ENCODE results near the gene DCUN1D3. TPM values are rescaled to one million over a fixed set of nuclear protein-coding genes. Genes with fewer than 3 reads are reported as not detected.

Gene DCUN1D3
- total and polyA plus RNA-seq, 7 donors, result 2.2 to 19.6 (median 8.6) TPM

GRCh38 chr16:20822521-20823325, 77.4 kb downstream of the DCUN1D3 start:
- Histone ChIP-seq H3K4me3 (no peak overlapping the region), H3K27me3 (ENCODE audit: insufficient read depth in 3 of 3, low read length in 2 of 3) (no peaks in the 10 kb centered on the region), H3K9me3 (no peaks in the 10 kb centered on the region), H3K4me1 (no peaks in the 10 kb centered on the region), H3K27ac (no peak overlapping the region), H3K36me3 (ENCODE audit: insufficient read depth in 1 of 2, low read depth in 1 of 2) (peaks cover 0 to 10% of the 10 kb centered on the region in 2 donors)
- no peak for DNase-seq
- intact Hi-C loops (cut with DNase I), result no loop called here
- TF ChIP-seq CTCF (IDR thresholded peaks at IDR 0.05), result no peak
- WGBS, 3 donors, result 74 to 79% (median 77%) methylated on average over 3 of the region's 3 CpGs
- ATAC-seq, result no peak

GRCh38 chr16:20821682-20822081, 78.5 kb downstream of the DCUN1D3 start:
- no peaks in the 10 kb centered on the region for H3K9me3 ChIP-seq
- no peak overlapping the region for H3K27ac ChIP-seq
- H3K4me1 ChIP-seq, result no peaks in the 10 kb centered on the region
- DNase-seq (no peak), ATAC-seq (no peak)
- intact Hi-C loops (cut with DNase I), result no loop called here
- 91 to 93% (median 92%) methylated on average over 4 of the region's 4 CpGs for WGBS, 3 donors
- peaks cover 0 to 5% of the 10 kb centered on the region in 2 donors for H3K36me3 ChIP-seq (ENCODE audit: insufficient read depth in 1 of 2, low read depth in 1 of 2)
- no peak overlapping the region for H3K4me3 ChIP-seq
- no peak for TF ChIP-seq CTCF (IDR thresholded peaks at IDR 0.05)
- no peaks in the 10 kb centered on the region for H3K27me3 ChIP-seq (ENCODE audit: insufficient read depth in 3 of 3, low read length in 2 of 3)

GRCh38 chr16:20818929-20819585, 81.1 kb downstream of the DCUN1D3 start:
- no peaks in the 10 kb centered on the region for H3K36me3 ChIP-seq (ENCODE audit: insufficient read depth in 1 of 2, low read depth in 1 of 2)
- TF ChIP-seq CTCF (IDR thresholded peaks at IDR 0.05), result no peak
- H3K27ac ChIP-seq, result no peak overlapping the region
- ATAC-seq, result no peak
- H3K27me3 ChIP-seq (ENCODE audit: insufficient read depth in 3 of 3, low read length in 2 of 3), result no peaks in the 10 kb centered on the region
- no peaks in the 10 kb centered on the region for H3K4me1 ChIP-seq
- 96 to 99% (median 99%) methylated on average over 4 of the region's 4 CpGs for WGBS, 3 donors
- no peaks in the 10 kb centered on the region for H3K9me3 ChIP-seq
- no peak overlapping the region for H3K4me3 ChIP-seq
- intact Hi-C loops (cut with DNase I), result no loop called here
- no peak for DNase-seq

- intact Hi-C loops (cut with DNase I), result no loop called here
Observed at GRCh38 chr16:20814784-20815183, 85.4 kb downstream of the DCUN1D3 start.

More at GRCh38 chr16:20814784-20815183, 85.4 kb downstream of the DCUN1D3 start:
- ATAC-seq (no peak), DNase-seq (no peak)
- Histone ChIP-seq H3K27ac (no peak overlapping the region), H3K36me3 (ENCODE audit: insufficient read depth in 1 of 2, low read depth in 1 of 2) (no peaks in the 10 kb centered on the region), H3K4me3 (no peak overlapping the region), H3K9me3 (no peaks in the 10 kb centered on the region), H3K4me1 (no peaks in the 10 kb centered on the region), H3K27me3 (ENCODE audit: insufficient read depth in 3 of 3, low read length in 2 of 3) (no peaks in the 10 kb centered on the region)
- 90 to 92% (median 91%) methylated on average over 4 of the region's 4 CpGs for WGBS, 3 donors
- TF ChIP-seq CTCF (IDR thresholded peaks at IDR 0.05), result no peak

Measured in psoas muscle (tissue), 8 donors.